Erythroblast (primary cell): ENCODE data around the gene KRT40.

Experiments
- GATA1 ChIP-seq: IDR thresholded peaks from 2 replicates; pipeline ENCODE4 v1.6.1; 2011; ENCODE audit warnings: low read depth, mild to moderate bottlenecking, control low read depth, low read length, moderate library complexity
- POLR2A ChIP-seq: IDR thresholded peaks from 2 replicates; pipeline ENCODE4 v1.6.1; 2011; ENCODE audit warnings: mild to moderate bottlenecking, low read length

- no peak for TF ChIP-seq POLR2A
- TF ChIP-seq GATA1, result no peak
Measured at GRCh38 chr17:40956401-40957254, 27.5 kb downstream of the KRT40 start.
